Measurements from ENCODE around the gene FBH1.

DNA sequence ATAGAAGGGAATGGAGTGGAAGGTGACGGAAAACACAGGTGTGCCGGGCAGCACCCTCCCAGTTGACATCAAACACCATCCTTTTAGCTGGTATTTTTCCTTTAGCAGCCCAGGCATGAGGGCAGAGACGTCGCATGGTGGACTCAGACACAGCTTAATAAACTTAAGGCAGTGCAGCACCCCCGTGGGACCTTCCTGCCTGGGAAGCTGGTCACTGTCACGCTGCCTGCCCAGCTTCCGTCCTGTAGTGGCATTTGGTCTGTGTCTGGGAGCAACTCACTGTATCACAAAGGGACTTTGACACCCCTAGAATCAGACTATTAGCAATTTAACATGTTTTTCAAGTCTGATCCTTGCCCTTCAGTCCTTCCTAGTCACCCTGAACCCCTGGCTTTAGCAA lies 51.5 kb downstream of the FBH1 start:
- TF ChIP-seq, protein P1, sequence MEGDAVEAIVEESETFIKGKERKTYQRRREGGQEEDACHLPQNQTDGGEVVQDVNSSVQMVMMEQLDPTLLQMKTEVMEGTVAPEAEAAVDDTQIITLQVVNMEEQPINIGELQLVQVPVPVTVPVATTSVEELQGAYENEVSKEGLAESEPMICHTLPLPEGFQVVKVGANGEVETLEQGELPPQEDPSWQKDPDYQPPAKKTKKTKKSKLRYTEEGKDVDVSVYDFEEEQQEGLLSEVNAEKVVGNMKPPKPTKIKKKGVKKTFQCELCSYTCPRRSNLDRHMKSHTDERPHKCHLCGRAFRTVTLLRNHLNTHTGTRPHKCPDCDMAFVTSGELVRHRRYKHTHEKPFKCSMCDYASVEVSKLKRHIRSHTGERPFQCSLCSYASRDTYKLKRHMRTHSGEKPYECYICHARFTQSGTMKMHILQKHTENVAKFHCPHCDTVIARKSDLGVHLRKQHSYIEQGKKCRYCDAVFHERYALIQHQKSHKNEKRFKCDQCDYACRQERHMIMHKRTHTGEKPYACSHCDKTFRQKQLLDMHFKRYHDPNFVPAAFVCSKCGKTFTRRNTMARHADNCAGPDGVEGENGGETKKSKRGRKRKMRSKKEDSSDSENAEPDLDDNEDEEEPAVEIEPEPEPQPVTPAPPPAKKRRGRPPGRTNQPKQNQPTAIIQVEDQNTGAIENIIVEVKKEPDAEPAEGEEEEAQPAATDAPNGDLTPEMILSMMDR (IDR thresholded peaks at IDR 0.05) = no peak
- TF ChIP-seq, protein P2, sequence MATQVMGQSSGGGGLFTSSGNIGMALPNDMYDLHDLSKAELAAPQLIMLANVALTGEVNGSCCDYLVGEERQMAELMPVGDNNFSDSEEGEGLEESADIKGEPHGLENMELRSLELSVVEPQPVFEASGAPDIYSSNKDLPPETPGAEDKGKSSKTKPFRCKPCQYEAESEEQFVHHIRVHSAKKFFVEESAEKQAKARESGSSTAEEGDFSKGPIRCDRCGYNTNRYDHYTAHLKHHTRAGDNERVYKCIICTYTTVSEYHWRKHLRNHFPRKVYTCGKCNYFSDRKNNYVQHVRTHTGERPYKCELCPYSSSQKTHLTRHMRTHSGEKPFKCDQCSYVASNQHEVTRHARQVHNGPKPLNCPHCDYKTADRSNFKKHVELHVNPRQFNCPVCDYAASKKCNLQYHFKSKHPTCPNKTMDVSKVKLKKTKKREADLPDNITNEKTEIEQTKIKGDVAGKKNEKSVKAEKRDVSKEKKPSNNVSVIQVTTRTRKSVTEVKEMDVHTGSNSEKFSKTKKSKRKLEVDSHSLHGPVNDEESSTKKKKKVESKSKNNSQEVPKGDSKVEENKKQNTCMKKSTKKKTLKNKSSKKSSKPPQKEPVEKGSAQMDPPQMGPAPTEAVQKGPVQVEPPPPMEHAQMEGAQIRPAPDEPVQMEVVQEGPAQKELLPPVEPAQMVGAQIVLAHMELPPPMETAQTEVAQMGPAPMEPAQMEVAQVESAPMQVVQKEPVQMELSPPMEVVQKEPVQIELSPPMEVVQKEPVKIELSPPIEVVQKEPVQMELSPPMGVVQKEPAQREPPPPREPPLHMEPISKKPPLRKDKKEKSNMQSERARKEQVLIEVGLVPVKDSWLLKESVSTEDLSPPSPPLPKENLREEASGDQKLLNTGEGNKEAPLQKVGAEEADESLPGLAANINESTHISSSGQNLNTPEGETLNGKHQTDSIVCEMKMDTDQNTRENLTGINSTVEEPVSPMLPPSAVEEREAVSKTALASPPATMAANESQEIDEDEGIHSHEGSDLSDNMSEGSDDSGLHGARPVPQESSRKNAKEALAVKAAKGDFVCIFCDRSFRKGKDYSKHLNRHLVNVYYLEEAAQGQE (IDR thresholded peaks at IDR 0.05; ENCODE audit: insufficient read depth in 1 of 2, low read depth in 2 of 2, low read length in 1 of 2) = no peak
